ENCODE measurements around the gene CDK6.

Gene CDK6

GRCh38 chr7:92824901-92825480 is 11.4 kb downstream of the CDK6 start:
- no peak for DNase-seq

- DNase-seq: no peak
These were observed 11.9 kb downstream of the CDK6 start for GRCh38 chr7:92824450-92824849.

- DNase-seq: no peak
These were observed 13.3 kb downstream of the CDK6 start for GRCh38 chr7:92823042-92823441.

GRCh38 chr7:92820191-92820590 is 16.2 kb downstream of the CDK6 start:
- no peak for DNase-seq

GRCh38 chr7:92817398-92817797 is 19.0 kb downstream of the CDK6 start:
- no peak for DNase-seq

- DNase-seq: no peak
These were observed 21.0 kb downstream of the CDK6 start for GRCh38 chr7:92815412-92815811.

- DNase-seq: no peak
These were observed 22.9 kb downstream of the CDK6 start for GRCh38 chr7:92813390-92814024.

- DNase-seq: no peak
These were observed 25.2 kb downstream of the CDK6 start for GRCh38 chr7:92811158-92811557.

GRCh38 chr7:92809760-92810573 is 26.4 kb downstream of the CDK6 start:
- DNase-seq: peak; percentile 70

GRCh38 chr7:92809397-92809759 is 27.0 kb downstream of the CDK6 start:
- no peak for DNase-seq

- no peak for DNase-seq
These were observed 27.7 kb downstream of the CDK6 start for GRCh38 chr7:92808635-92809034.

- peak; percentile 27 for DNase-seq
These were observed 28.4 kb downstream of the CDK6 start for GRCh38 chr7:92808006-92808405.

GRCh38 chr7:92806496-92806895 is 29.9 kb downstream of the CDK6 start:
- DNase-seq: no peak

GRCh38 chr7:92802406-92802805 is 34.0 kb downstream of the CDK6 start:
- no peak for DNase-seq

- DNase-seq: no peak
These were observed 36.7 kb downstream of the CDK6 start for GRCh38 chr7:92799446-92800211.

- DNase-seq: no peak
These were observed 37.7 kb downstream of the CDK6 start for GRCh38 chr7:92798517-92799249.

- peak; percentile 37 for DNase-seq
These were observed 38.7 kb downstream of the CDK6 start for GRCh38 chr7:92797693-92798092.

GRCh38 chr7:92797284-92797683 is 39.1 kb downstream of the CDK6 start:
- no peak for DNase-seq

GRCh38 chr7:92794831-92795230 is 41.5 kb downstream of the CDK6 start:
- DNase-seq: no peak

- no peak for DNase-seq
These were observed 42.0 kb downstream of the CDK6 start for GRCh38 chr7:92794391-92794790.

GRCh38 chr7:92793656-92794205 is 42.6 kb downstream of the CDK6 start:
- no peak for DNase-seq

- DNase-seq: no peak
These were observed 45.4 kb downstream of the CDK6 start for GRCh38 chr7:92790992-92791391.

All from stimulated activated CD4-positive, alpha-beta T cell treated with anti-CD3 and anti-CD28 coated beads, Interleukin-1b, Interleukin-23, amount 100 ng/mL, for 48 hours (primary cell).